Liver (tissue), 3 donors: ENCODE data around the gene RALGPS1.

Experiments
- ATF3 ChIP-seq: IDR thresholded peaks from 2 replicates; pipeline ENCODE4 v1.6.1; 2016; ENCODE audit warnings: antibody characterized with exemption
- CTCF ChIP-seq: fragments of 150-350 bp; IDR thresholded peaks from 2 replicates; pipeline ENCODE4 v1.5.1; 2017; ENCODE audit warnings: improper control_type of control experiment, low read depth, low read length; ENCODE audit not compliant: missing input control
- EGR1 ChIP-seq, 2 donors: IDR thresholded peaks; 2 replicates each; pipeline ENCODE4 v1.6.1; 2016 to 2018; ENCODE audit warnings: antibody characterized with exemption in 2 of 2, low read depth in 2 of 2
- FOXA1 ChIP-seq: IDR thresholded peaks from 2 replicates; pipeline ENCODE4 v1.6.1; 2016; ENCODE audit warnings: antibody characterized with exemption
- GABPA ChIP-seq, 2 donors: IDR thresholded peaks in 1 of 2; conservative IDR thresholded peaks in 1 of 2; 2 replicates each; pipeline ENCODE4 v1.6.1; 2016; ENCODE audit warnings: antibody characterized with exemption in 2 of 2, mild to moderate bottlenecking in 1 of 2, moderate library complexity in 1 of 2
- JUND ChIP-seq, 2 donors: IDR thresholded peaks; 2 replicates each; pipeline ENCODE4 v1.6.1; 2016; ENCODE audit warnings: antibody characterized with exemption in 2 of 2
- MAX ChIP-seq: IDR thresholded peaks from 2 replicates; pipeline ENCODE4 v1.6.1; 2016; ENCODE audit warnings: antibody characterized with exemption
- NR2F2 ChIP-seq: IDR thresholded peaks from 2 replicates; pipeline ENCODE4 v1.6.1; 2016; ENCODE audit warnings: antibody characterized with exemption
- RAD21 ChIP-seq, 2 donors: IDR thresholded peaks; 2 replicates each; pipeline ENCODE4 v1.6.1; 2016; ENCODE audit warnings: antibody characterized with exemption in 2 of 2, mild to moderate bottlenecking in 2 of 2
- RXRA ChIP-seq, 2 donors: IDR thresholded peaks; 2 replicates each; pipeline ENCODE4 v1.6.1; 2017 to 2018; ENCODE audit warnings: antibody characterized with exemption in 2 of 2, mild to moderate bottlenecking in 1 of 2
- TAF1 ChIP-seq: conservative IDR thresholded peaks from 2 replicates; pipeline ENCODE4 v1.6.1; 2016; ENCODE audit warnings: antibody characterized with exemption, mild to moderate bottlenecking
- YY1 ChIP-seq: IDR thresholded peaks from 2 replicates; pipeline ENCODE4 v1.6.1; 2016; ENCODE audit warnings: antibody characterized with exemption, mild to moderate bottlenecking
- TF ChIP-seq, protein P1 (sequence below): IDR thresholded peaks from 2 replicates; pipeline ENCODE4 v1.6.1; 2016; ENCODE audit warnings: antibody characterized with exemption, mild to moderate bottlenecking
- TF ChIP-seq, protein P2 (sequence below): IDR thresholded peaks from 2 replicates; pipeline ENCODE4 v1.6.1; 2016; ENCODE audit warnings: antibody characterized with exemption
- donor health status: healthy.
- donor health status: healthy.

- no peak for TF ChIP-seq CTCF
- no peak for TF ChIP-seq FOXA1
- no peak for TF ChIP-seq MAX
- no peak for TF ChIP-seq GABPA (IDR thresholded peaks at IDR 0.05 in 1 of 2, conservative IDR thresholded peaks at IDR 0.05 in 1 of 2)
- TF ChIP-seq, protein P1, sequence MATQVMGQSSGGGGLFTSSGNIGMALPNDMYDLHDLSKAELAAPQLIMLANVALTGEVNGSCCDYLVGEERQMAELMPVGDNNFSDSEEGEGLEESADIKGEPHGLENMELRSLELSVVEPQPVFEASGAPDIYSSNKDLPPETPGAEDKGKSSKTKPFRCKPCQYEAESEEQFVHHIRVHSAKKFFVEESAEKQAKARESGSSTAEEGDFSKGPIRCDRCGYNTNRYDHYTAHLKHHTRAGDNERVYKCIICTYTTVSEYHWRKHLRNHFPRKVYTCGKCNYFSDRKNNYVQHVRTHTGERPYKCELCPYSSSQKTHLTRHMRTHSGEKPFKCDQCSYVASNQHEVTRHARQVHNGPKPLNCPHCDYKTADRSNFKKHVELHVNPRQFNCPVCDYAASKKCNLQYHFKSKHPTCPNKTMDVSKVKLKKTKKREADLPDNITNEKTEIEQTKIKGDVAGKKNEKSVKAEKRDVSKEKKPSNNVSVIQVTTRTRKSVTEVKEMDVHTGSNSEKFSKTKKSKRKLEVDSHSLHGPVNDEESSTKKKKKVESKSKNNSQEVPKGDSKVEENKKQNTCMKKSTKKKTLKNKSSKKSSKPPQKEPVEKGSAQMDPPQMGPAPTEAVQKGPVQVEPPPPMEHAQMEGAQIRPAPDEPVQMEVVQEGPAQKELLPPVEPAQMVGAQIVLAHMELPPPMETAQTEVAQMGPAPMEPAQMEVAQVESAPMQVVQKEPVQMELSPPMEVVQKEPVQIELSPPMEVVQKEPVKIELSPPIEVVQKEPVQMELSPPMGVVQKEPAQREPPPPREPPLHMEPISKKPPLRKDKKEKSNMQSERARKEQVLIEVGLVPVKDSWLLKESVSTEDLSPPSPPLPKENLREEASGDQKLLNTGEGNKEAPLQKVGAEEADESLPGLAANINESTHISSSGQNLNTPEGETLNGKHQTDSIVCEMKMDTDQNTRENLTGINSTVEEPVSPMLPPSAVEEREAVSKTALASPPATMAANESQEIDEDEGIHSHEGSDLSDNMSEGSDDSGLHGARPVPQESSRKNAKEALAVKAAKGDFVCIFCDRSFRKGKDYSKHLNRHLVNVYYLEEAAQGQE = no peak
- no peak for TF ChIP-seq EGR1 (IDR thresholded peaks at IDR 0.05; ENCODE audit: low read depth in 2 of 2)
- TF ChIP-seq RAD21 (IDR thresholded peaks at IDR 0.05) = no peak
- TF ChIP-seq RXRA (IDR thresholded peaks at IDR 0.05) = no peak
- TF ChIP-seq TAF1 = no peak
- no peak for TF ChIP-seq JUND (IDR thresholded peaks at IDR 0.05)
- no peak for TF ChIP-seq NR2F2
- TF ChIP-seq ATF3 = no peak
- no peak for TF ChIP-seq YY1
- TF ChIP-seq, protein P2, sequence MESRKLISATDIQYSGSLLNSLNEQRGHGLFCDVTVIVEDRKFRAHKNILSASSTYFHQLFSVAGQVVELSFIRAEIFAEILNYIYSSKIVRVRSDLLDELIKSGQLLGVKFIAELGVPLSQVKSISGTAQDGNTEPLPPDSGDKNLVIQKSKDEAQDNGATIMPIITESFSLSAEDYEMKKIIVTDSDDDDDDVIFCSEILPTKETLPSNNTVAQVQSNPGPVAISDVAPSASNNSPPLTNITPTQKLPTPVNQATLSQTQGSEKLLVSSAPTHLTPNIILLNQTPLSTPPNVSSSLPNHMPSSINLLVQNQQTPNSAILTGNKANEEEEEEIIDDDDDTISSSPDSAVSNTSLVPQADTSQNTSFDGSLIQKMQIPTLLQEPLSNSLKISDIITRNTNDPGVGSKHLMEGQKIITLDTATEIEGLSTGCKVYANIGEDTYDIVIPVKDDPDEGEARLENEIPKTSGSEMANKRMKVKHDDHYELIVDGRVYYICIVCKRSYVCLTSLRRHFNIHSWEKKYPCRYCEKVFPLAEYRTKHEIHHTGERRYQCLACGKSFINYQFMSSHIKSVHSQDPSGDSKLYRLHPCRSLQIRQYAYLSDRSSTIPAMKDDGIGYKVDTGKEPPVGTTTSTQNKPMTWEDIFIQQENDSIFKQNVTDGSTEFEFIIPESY = no peak
Measured at GRCh38 chr9:127032256-127032655, 117.7 kb downstream of the RALGPS1 start.
